HUDEP-2 (cell line): ENCODE measurements around the gene CAPN13.

Experiments
- DNase-seq, 76 experiments: peaks; one replicate each; lab custom pipeline; 2025; ENCODE audit not compliant: unreplicated experiment in 76 of 76; lab: John Stamatoyannopoulos, UW

The CAPN13 gene

GRCh38 chr2:30764021-30764800, 43.0 kb downstream of the CAPN13 start:
- no peak for DNase-seq

DNA sequence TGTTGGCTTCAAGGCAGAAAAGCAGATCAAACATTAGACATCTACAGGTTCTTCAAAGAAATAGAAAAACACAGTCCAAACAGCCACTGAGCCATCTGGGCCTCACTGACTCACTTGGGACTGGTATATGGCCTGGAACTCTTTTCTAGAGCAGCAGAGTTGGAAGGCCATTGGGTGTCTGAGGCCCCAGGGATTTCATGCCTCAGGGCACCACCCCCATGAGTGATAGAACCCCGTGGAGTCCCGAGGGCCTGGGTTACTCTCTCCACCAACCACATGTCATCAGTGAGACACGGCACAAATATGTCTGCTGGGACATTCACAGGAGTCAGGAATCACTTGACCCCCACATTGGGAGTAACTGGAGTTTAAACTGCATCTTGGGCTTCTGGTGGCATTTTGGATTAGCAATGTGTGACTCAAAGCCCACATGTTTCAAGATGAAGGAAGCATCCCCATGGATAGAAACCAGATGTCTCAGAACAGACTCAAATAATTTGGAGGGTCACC, 44.0 kb downstream of the CAPN13 start:
- peak in 12 of 76 experiments; percentile 26 to 82 (median 66) for DNase-seq

- DNase-seq: no peak
Observed at GRCh38 chr2:30761226-30761625, 46.0 kb downstream of the CAPN13 start.

GRCh38 chr2:30759481-30759880, 47.8 kb downstream of the CAPN13 start:
- DNase-seq: no peak

GRCh38 chr2:30758191-30758651, 49.0 kb downstream of the CAPN13 start:
- no peak for DNase-seq

DNA sequence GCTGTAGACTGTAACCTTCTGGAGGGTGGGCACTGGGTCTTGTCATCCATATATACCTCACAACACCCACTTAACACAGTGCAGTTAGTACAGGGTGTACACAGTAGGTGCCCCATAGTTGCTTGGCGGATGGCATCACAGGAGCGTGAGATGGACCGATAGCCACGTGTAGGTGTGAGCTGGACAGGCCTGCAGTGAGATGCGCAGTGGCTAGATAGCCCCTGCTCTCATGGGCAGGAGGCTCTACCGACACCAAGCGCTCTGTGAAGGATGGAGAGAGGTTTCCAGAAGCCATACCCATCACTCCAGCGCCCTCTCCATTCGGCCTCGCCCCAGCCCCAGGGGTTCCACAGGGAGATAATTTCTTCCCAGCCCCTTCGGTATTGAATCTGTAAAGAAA, 49.5 kb downstream of the CAPN13 start:
- no peak for DNase-seq

DNA sequence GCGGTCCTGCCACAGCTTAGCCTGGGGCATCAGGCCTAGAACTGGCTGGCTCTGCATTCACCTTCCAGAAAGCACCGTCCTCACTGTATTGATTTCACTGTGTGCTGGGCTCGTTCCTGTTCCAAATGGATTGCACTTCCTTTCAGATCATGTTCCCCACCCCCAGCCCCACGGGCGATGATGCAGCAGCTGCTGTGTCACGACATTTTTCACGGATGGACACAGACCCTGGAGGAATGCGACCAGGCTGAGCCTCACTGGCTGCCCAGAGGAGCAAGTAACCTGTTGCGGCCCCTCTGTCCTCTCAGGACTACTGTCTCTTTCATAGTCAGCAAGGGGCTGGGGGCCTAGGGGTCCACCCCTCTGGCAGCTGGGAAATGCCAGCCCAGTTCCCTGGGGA, 50.3 kb downstream of the CAPN13 start:
- DNase-seq: no peak

- DNase-seq: peak in 2 of 76 experiments; percentile 2 to 3
Observed at GRCh38 chr2:30756051-30756719, 51.1 kb downstream of the CAPN13 start.

GRCh38 chr2:30753630-30754029, 53.6 kb downstream of the CAPN13 start:
- no peak for DNase-seq

DNA sequence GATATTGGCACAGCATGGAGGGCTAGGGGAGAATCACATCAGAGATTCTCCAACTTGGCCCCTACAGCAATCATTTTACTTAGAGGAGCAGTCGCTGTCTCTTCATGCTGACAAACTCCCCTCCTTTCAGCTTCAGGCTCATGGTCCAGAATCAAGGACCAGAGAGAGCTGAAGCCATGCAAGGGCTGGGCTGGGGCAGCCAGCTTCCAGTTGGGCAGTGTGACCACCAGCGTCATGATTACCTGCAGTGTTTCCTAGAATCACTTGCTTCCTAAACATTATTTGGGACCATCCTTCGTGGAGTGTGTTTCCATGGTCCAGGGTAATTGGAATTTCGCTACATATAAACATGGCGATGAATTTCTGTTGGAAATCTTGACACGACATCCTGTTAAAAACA, 54.4 kb downstream of the CAPN13 start:
- no peak for DNase-seq

- DNase-seq: no peak
Observed at GRCh38 chr2:30747206-30747605, 60.0 kb downstream of the CAPN13 start.

DNA sequence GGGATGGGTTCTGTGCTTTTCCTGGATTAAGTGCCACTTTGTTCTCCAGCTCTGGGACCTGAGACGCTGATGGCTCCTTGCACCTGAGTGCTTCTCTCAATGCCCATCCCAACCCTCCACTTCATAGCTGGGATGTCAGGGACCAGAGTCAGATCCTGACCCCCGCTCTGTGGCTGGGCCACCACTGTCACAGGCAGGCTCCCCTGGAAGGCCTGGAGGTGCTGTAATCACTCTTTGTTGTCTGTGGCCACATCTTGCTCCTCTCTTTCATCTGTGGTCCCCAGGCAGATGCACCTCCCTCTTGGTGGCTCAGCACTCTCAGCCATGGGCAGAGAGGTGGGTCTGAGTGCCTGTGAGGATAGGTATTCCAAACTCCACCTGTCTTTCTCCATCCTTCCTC, 62.4 kb downstream of the CAPN13 start:
- no peak for DNase-seq

- DNase-seq: no peak
Observed at GRCh38 chr2:30741576-30741975, 65.7 kb downstream of the CAPN13 start.

DNA sequence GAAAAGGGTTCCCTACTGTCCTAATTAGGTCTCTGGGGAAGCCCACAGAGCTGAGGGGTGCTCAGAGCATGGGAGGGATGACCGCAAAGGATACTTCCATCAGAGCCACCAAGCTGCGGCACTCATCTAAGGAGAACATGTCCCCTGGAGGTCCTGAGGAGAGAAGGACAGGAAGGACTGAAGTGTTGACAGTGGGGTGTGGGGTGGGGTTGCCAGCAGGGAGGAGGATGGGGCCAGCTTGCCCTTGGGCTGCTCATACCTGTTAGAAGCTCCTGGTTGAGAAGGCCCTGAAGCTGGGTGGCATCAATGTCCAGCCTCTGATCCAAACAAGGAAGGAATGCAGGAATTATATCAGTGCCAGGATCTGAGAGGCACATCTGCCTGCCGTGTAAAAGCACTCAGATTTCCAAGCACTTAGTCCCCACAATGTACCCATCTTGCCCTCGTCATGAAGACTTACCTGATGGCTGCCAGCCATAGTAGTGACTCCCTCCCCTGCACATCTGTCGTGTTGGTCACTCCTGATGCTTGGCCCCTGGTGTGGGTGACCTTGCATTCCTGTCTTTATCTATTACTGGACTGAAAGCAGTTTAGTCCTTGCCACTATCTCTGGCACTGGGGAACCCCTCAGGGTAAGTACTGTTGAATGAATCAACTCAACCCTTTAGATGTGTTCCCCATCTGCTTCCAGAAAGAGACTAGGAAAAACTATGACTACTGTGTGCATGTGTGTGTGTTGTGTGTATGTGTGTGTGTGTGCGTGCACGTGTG, 68.9 kb downstream of the CAPN13 start:
- DNase-seq: no peak

- no peak for DNase-seq
Observed at GRCh38 chr2:30737326-30737610, 70.0 kb downstream of the CAPN13 start.

- DNase-seq: no peak
Observed at GRCh38 chr2:30736461-30737325, 70.6 kb downstream of the CAPN13 start.

DNA sequence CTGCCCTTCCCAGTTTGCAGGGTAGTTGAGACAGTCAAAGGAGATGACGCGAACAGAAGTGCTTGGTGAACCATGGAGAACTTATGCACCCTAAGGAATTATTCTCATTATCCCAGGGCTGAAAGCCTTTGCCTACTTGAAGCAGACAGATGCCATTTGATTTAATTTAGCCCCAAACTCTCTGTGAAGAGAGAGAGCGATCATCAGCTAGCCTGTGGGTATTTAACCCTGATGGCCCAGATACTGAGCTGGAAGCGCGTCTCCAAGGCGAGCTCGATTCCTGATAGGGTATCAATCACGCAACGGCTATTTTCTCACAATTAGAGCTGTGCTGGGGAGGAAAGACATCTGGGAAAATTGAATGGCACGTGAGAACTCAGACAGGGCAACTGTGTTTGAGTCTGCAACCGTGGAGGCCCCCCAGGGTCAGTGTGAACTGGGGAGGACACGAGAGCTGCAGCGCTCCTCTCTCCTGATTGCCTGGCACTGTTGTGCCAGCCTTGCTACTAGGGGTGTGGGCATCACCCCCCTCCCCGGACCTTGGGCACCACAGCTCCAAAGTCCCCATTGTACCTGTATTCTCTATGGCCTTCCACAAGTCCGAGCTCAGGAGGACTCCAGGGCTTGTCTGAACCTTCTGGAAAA, 73.2 kb downstream of the CAPN13 start:
- no peak for DNase-seq

- no peak for DNase-seq
Observed at GRCh38 chr2:30732876-30733275, 74.4 kb downstream of the CAPN13 start.

DNA sequence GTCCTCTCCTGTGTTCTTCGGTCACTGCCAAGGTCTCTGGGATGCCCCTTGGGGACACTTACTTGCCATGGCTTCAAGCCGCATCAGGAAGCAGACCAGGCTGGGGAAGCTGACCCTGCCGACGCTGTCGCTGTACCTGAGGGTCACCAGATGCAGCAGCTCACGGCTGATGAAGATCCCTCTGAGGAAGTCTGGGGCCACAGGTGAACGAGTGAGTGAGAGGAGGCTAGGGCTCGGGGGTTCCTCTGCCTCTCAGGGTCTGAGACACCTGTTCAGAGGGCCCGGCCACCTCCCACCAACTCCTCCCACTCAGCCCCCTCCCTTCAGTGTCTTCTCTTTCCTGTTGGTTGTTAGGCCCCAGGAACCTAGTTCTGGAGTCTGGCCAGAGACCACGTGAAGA, 74.9 kb downstream of the CAPN13 start:
- DNase-seq: no peak

GRCh38 chr2:30731706-30732105, 75.5 kb downstream of the CAPN13 start:
- no peak for DNase-seq
